Tibial nerve (tissue), 4 donors: Measurements from ENCODE around the gene LHFPL3. TPM values are rescaled to one million over a fixed set of nuclear protein-coding genes. Genes with fewer than 3 reads are reported as not detected.
"Not testable (repeated sequence)": the region's sequence is repeated elsewhere in the genome, so short reads cannot be mapped to it uniquely, and the experiment has no call there.

Experiments
- DNase-seq, 2 donors: peaks; one replicate each; pipeline ENCODE4 v3.0.0-alpha.2; 2019; ENCODE audit warnings: low spot score in 2 of 2
- H3K27ac ChIP-seq, 4 donors: fragments of 200-600 bp; sonication (generic) in 3 of 4; one replicate each; pipeline ENCODE4 v1.5.1; 2017 to 2019; ENCODE audit warnings: mild to moderate bottlenecking in 1 of 4
- H3K27me3 ChIP-seq, 2 donors: fragments of 200-600 bp; sonication (generic) in 1 of 2; one replicate each; pipeline versions ENCODE4 v1.5.1 to v1.6.0; 2017 to 2019
- H3K36me3 ChIP-seq, 3 donors: fragments of 200-600 bp; sonication (generic); one replicate each; pipeline ENCODE4 v1.5.1; 2018 to 2019
- H3K4me1 ChIP-seq, 4 donors: fragments of 200-600 bp; sonication (generic) in 3 of 4; one replicate each; pipeline ENCODE4 v1.5.1; 2017 to 2019
- H3K4me3 ChIP-seq, 4 donors: fragments of 200-600 bp; sonication (generic) in 3 of 4; one replicate each; pipeline ENCODE4 v1.5.1; 2017 to 2019; ENCODE audit warnings: mild to moderate bottlenecking in 1 of 4, moderate library complexity in 1 of 4
- H3K9me3 ChIP-seq, 4 donors: fragments of 200-600 bp; sonication (generic) in 3 of 4; one replicate each; pipeline ENCODE4 v1.5.1; 2017 to 2019
- EP300 ChIP-seq, 2 donors: sonication (generic); formaldehyde crosslinking; IDR thresholded peaks; one replicate each; pipeline ENCODE4 v1.6.1; 2017; ENCODE audit warnings: antibody characterized with exemption in 2 of 2, mild to moderate bottlenecking in 1 of 2
- POLR2A ChIP-seq, 2 donors: fragments of 450-650 bp; IDR thresholded peaks; one replicate each; pipeline ENCODE4 v1.6.1; 2017; ENCODE audit warnings: antibody characterized with exemption in 2 of 2, mild to moderate bottlenecking in 2 of 2, moderate library complexity in 2 of 2
- WGBS, 2 donors: methylation state at CpG; one replicate each; pipeline ENCODE4 v1.1.5; 2018; 5-methylcytosine and 5-hydroxymethylcytosine counted together
- total RNA-seq, 4 donors: library from RNA; depleted of rRNA; stranded (reverse); fragments of >200 nt; gene quantifications; one replicate each; pipeline ENCODE4 v1.1.0, GENCODE V29; 2016
- TF ChIP-seq, protein P1 (sequence below), 5 experiments: fragments of 200-600 bp in 3 of 5; fragments of 450-650 bp in 2 of 5; sonication (generic) in 3 of 5; IDR thresholded peaks; one replicate each; pipeline ENCODE4 v1.5.1; 2016 to 2019; ENCODE audit warnings: antibody characterized with exemption in 5 of 5, mild to moderate bottlenecking in 3 of 5, moderate library complexity in 2 of 5

Gene LHFPL3
- total RNA-seq, 4 donors from 2014 or later: not detected

DNA sequence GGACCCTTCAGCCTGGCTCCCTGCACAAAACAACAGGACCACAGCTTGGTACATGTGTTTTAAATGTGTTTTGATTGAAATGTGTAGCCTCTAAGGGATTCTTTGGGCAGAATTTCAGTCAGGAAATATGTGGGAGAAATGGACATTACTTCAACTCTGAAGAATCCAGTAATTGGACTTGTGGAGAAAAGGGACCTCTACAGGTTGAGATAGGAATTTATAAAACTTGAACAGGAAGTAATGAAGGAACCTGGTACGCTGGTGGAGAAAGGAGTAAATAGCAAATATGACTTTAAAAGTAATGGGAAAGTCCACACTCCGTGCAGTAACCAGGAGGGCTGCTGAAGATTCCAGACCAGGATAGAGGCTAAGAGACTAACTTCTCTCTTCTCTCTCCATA is 220.5 kb downstream of the LHFPL3 start:
- H3K27ac ChIP-seq: no peak overlapping the region
- TF ChIP-seq, protein P1, sequence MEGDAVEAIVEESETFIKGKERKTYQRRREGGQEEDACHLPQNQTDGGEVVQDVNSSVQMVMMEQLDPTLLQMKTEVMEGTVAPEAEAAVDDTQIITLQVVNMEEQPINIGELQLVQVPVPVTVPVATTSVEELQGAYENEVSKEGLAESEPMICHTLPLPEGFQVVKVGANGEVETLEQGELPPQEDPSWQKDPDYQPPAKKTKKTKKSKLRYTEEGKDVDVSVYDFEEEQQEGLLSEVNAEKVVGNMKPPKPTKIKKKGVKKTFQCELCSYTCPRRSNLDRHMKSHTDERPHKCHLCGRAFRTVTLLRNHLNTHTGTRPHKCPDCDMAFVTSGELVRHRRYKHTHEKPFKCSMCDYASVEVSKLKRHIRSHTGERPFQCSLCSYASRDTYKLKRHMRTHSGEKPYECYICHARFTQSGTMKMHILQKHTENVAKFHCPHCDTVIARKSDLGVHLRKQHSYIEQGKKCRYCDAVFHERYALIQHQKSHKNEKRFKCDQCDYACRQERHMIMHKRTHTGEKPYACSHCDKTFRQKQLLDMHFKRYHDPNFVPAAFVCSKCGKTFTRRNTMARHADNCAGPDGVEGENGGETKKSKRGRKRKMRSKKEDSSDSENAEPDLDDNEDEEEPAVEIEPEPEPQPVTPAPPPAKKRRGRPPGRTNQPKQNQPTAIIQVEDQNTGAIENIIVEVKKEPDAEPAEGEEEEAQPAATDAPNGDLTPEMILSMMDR (IDR thresholded peaks at IDR 0.05): no peak
- no peak for TF ChIP-seq EP300 (IDR thresholded peaks at IDR 0.05)
- no peak for TF ChIP-seq POLR2A (IDR thresholded peaks at IDR 0.05)
- H3K4me3 ChIP-seq: no peak overlapping the region
- no peaks in the 10 kb centered on the region for H3K27me3 ChIP-seq
- WGBS, 2 donors: 37 to 42% methylated on average over 2 of the region's 2 CpGs
- no peaks in the 10 kb centered on the region for H3K9me3 ChIP-seq
- H3K4me1 ChIP-seq: peaks cover 0 to 6% (median 0%) of the 10 kb centered on the region in 4 donors
- H3K36me3 ChIP-seq: no peaks in the 10 kb centered on the region
- DNase-seq: no peak

DNA sequence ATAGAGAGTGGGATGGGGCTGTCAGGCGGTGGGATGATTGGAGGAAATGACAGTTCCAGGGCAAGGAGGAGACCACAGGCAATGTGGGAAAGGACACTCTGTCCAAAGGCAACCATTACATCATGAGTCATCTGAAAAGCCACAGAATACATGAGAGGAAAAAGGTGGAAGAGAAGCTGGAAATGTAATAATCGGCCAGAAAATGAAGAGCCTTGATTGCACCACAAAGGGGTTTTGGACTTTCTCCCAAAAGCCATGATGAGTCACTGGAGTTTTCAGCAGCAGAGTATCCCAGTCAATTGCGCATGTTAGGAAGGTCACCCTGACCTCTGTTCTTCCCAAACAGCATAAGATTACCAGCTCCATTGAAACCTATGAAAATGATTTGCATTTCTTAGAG is 222.0 kb downstream of the LHFPL3 start:
- H3K4me3 ChIP-seq: no peak overlapping the region
- no peaks in the 10 kb centered on the region for H3K9me3 ChIP-seq
- H3K27ac ChIP-seq: no peak overlapping the region
- H3K4me1 ChIP-seq: peaks cover 0 to 6% (median 0%) of the 10 kb centered on the region in 4 donors
- peak in 1 of 2 donors; percentile 30 for DNase-seq
- TF ChIP-seq POLR2A (IDR thresholded peaks at IDR 0.05): no peak
- peak in 1 of 2 donors; percentile 16 for TF ChIP-seq EP300 (IDR thresholded peaks at IDR 0.05)
- H3K27me3 ChIP-seq: no peaks in the 10 kb centered on the region
- no peaks in the 10 kb centered on the region for H3K36me3 ChIP-seq
- WGBS, 2 donors: 78 to 80% methylated on average over 3 of the region's 3 CpGs

DNA sequence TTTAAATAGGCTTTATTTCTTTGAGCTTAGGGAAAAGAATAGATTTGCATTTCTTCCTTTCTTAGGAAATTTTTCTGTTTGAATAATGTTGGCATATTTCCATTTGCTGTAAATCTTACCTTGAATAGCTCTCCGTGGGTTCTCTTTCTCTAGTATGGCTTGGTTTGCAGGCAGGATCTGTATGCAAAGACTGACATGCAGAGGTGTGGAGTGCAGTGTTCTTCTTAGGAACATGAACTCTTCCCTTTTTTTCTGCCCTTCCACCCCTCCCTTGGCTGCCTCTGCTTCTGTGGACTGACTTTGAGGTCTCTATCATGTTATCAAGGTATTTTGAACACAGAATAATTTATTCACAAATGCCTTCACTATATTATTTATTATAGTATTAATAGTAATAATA is 222.8 kb downstream of the LHFPL3 start:
- Histone ChIP-seq H3K27me3 (no peaks in the 10 kb centered on the region), H3K4me3 (no peak overlapping the region), H3K27ac (no peak overlapping the region), H3K36me3 (no peaks in the 10 kb centered on the region), H3K4me1 (peaks cover 0 to 6% (median 0%) of the 10 kb centered on the region in 4 donors), H3K9me3 (no peaks in the 10 kb centered on the region)
- no peak for DNase-seq
- no peak for TF ChIP-seq EP300 (IDR thresholded peaks at IDR 0.05)
- TF ChIP-seq, protein P1 (IDR thresholded peaks at IDR 0.05): no peak
- no peak for TF ChIP-seq POLR2A (IDR thresholded peaks at IDR 0.05)
- 68 to 79% methylated on average over 1 of the region's 1 CpG for WGBS, 2 donors

DNA sequence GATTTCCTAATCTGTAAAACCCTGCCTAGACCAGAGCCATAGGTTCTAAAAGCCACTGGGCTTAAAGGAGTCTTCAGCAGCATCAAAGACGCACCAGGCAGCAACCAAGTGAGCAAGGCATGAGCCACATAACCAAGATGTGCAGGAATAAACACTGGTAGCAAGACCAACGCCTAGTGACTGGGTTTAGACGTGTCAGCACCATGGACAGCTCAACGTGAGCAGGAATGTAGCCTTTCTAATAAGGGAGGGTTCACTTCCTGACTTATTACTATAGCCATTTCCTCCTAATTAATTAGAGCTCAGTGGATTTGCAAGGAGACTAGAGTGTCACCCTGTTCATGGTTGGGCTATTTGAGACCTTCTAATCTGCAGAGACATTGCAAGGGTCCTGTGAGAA is 223.7 kb downstream of the LHFPL3 start:
- DNase-seq: peak; percentile 22 to 43
- Histone ChIP-seq H3K9me3 (no peaks in the 10 kb centered on the region), H3K4me3 (no peak overlapping the region), H3K27me3 (no peaks in the 10 kb centered on the region), H3K4me1 (peaks cover 0 to 6% (median 0%) of the 10 kb centered on the region in 4 donors), H3K27ac (no peak overlapping the region), H3K36me3 (no peaks in the 10 kb centered on the region)
- WGBS, 2 donors: 10 to 11% methylated on average over 4 of the region's 4 CpGs
- TF ChIP-seq, protein P1 (IDR thresholded peaks at IDR 0.05): no peak
- TF ChIP-seq EP300 (IDR thresholded peaks at IDR 0.05) (no peak), POLR2A (IDR thresholded peaks at IDR 0.05) (no peak)

DNA sequence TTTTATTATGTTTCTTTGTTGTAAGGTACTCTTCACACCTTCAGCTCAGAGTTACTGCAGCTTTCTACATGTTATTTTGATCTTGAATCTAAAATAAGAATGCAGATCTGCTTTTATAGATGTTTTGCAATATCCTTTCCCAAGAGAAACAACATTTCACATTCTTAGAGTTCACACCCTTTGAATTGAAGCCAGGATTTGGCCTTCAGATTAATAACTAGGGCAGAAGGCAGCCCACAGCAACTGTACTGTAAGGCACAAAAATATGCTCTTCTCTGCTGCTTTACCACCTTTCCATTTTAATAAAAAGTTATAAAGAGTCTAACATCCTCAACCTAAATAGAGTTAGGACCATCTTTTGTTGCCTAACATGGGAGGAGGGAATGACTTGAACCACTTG is 224.7 kb downstream of the LHFPL3 start:
- no peak for TF ChIP-seq EP300 (IDR thresholded peaks at IDR 0.05)
- Histone ChIP-seq H3K27ac (no peak overlapping the region), H3K36me3 (no peaks in the 10 kb centered on the region), H3K9me3 (no peaks in the 10 kb centered on the region), H3K27me3 (no peaks in the 10 kb centered on the region), H3K4me3 (no peak overlapping the region), H3K4me1 (peaks cover 0 to 6% (median 0%) of the 10 kb centered on the region in 4 donors)
- DNase-seq: peak in 1 of 2 donors; percentile 8

DNA sequence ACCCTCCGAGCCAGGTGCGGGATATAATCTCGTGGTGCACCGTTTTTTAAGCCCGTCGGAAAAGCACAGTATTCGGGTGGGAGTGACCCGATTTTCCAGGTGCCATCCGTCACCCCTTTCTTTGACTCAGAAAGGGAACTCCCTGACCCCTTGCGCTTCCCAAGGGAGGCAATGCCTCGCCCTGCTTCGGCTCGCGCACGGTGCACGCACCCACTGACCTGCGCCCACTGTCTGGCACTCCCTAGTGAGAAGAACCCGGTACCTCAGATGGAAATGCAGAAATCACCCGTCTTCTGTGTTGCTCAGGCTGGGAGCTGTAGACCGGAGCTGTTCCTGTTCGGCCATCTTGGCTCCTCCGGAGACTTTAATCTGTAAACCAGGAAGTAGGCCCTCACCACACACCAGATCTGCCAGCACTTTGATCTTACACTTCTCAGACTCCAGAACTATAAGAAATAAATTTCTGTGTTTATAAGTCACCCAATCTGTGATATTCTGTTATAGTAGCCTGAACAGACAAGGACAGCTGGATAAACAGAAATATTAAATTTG is 235.0 kb downstream of the LHFPL3 start:
- WGBS, 2 donors: 91 to 96% methylated on average over 6 to 20 of the region's 22 CpGs
- not testable (repeated sequence) for H3K9me3 ChIP-seq, H3K4me3 ChIP-seq, H3K36me3 ChIP-seq, H3K4me1 ChIP-seq, DNase-seq, H3K27me3 ChIP-seq, H3K27ac ChIP-seq

DNA sequence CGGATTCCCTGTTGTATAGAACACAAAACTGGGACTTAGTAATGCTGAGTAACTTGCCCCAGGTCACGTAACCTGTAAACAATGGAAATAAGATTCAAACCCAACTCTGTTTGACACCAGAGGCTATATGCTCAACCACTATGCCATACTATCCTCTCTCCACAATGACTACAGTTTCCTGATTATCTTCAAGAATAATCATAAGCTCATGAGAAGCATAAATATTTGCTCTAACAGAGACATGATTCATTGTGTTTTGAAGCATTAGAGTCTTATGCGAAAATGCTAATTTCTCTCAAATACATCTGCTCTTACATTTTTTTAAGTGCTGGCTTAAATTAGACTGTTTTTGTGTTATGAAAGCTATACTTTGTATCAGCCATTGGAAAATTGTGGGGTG is 241.3 kb downstream of the LHFPL3 start:
- H3K9me3 ChIP-seq: no peaks in the 10 kb centered on the region
- H3K27ac ChIP-seq: no peak overlapping the region
- 76 to 78% methylated on average over 3 of the region's 3 CpGs for WGBS, 2 donors
- no peaks in the 10 kb centered on the region for H3K4me1 ChIP-seq
- TF ChIP-seq EP300 (IDR thresholded peaks at IDR 0.05) (no peak), POLR2A (IDR thresholded peaks at IDR 0.05) (no peak)
- TF ChIP-seq, protein P1 (IDR thresholded peaks at IDR 0.05): no peak
- H3K36me3 ChIP-seq: no peaks in the 10 kb centered on the region
- no peaks in the 10 kb centered on the region for H3K27me3 ChIP-seq
- DNase-seq: no peak
- no peak overlapping the region for H3K4me3 ChIP-seq
